NCI-H146 treated with DMSO at 0.1 percent for 48 hours (cell line): ENCODE results near the gene TGM3.

Experiments
- DNase-seq: peaks from one replicate; lab custom pipeline; 2025; ENCODE audit not compliant: unreplicated experiment; lab: John Stamatoyannopoulos, UW

The TGM3 gene

GRCh38 chr20:2305479-2305878 is 9.7 kb downstream of the TGM3 start:
- no peak for DNase-seq

DNA sequence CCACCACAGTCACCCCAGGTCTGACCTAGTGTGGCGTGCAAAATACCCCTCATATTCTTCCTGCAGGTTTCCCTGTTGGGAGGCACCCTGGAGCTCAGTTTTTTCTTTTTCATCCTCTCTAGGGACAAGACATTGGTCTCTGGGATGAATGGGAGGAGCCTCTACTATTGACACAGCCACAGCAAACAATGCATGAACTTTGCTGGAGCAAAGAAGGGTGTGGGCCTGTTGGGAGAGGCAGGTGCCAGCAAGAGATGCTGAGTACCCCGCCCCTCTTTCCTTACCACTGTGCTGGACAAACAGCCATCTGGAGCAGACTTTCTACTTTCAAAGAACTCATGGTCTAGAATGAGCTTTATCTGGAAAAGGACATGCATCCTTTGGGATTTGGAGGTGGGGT is 10.1 kb downstream of the TGM3 start:
- peak; percentile 99 for DNase-seq

GRCh38 chr20:2307136-2307535 is 11.3 kb downstream of the TGM3 start:
- no peak for DNase-seq

DNA sequence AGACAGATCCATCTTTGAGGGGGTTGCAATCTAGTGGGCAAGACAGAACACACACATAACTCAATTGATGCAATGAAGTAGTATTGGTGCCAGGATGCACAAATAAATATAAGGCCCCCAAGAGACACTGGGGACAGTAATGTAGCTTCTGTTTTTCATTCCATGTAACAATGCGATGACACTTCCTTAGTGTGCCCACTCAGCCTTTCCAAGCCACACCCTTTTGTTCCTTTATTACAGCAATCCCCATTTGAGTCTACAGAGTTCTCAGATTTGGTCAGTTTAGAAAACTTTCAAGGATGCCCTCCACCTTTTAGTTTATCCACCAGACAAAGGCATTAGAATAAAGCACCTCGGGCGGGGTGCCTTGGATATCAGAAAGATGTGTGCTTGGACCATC is 15.5 kb downstream of the TGM3 start:
- no peak for DNase-seq

DNA sequence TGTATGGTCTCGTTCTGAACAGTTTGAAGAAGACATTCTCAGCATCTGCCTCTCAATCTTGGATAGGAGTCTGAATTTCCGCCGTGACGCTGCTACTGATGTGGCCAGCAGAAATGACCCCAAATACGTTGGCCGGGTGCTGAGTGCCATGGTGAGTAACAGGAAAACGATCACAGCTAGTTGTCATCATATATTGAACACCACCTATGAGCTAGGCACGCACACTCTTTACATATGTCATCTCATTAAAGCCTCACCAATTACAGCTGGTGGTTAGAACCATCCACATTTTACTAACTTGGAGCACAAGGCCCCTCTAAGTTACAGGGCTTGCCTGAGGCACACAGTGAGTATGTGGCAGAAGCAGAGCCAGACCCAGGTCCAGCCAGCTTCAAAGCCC is 17.1 kb downstream of the TGM3 start:
- no peak for DNase-seq

DNA sequence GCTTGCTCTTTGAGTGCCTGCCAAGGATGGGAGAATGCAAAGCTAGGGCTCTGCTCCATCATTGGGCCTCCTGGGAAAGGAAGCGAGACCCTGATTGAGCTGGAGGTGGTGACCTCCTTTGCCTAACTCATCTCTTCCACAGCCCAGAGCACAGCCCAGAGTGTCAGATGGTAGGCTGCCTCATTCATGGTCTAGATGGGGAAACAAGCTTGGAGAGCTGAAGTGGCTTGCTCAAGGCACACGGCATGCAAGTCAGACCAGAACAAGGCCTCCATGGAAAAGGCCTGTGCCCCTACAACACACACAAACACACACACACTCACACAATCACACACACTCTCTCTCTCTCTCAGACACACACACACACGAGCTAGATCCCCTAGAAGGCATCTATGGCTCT is 17.5 kb downstream of the TGM3 start:
- DNase-seq = no peak

- DNase-seq = peak; percentile 88
These were observed 19.1 kb downstream of the TGM3 start for GRCh38 chr20:2314759-2315439.

- no peak for DNase-seq
These were observed 19.6 kb downstream of the TGM3 start for GRCh38 chr20:2315440-2315778.

DNA sequence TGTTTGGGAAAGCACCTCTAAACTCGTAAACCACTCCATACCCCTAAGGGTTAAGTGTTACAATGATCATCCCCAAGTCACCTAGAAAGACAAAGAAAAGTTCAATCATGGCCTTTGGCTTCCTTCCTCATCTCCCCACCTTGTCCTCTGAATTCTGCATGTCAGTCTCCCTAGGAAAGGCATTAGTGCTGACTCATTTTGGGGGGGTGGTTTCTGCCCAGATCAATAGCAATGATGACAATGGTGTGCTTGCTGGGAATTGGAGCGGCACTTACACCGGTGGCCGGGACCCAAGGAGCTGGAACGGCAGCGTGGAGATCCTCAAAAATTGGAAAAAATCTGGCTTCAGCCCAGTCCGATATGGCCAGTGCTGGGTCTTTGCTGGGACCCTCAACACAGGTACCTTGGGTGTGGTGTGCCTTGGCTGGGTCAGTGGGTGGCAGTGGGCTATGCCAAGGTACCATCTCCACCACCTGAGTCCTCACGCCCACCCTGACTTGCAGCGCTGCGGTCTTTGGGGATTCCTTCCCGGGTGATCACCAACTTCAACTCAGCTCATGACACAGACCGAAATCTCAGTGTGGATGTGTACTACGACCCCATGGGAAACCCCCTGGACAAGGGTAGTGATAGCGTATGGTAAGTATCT is 21.2 kb downstream of the TGM3 start:
- no peak for DNase-seq

- DNase-seq = no peak
These were observed 25.2 kb downstream of the TGM3 start for GRCh38 chr20:2320813-2321658.

DNA sequence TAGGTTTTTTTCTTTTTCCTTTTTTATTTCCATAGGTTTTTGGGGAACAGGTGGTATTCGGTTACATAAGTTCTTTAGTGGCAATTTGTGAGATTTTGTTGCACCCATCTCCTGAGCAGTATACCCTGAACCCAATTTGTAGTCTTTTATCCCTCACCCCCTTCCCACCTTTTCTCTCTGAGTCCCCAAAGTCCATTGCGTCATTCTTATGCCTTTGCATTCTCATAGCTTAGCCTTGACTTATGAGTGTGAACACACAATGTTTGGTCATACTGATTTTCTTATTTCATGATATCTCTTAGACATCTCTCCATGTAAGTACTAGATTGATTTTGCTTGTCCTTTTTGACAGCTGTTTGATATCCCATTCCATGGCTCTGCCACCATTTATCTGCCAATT is 27.2 kb downstream of the TGM3 start:
- no peak for DNase-seq

GRCh38 chr20:2326046-2326445 is 30.2 kb downstream of the TGM3 start:
- no peak for DNase-seq

GRCh38 chr20:2327620-2328555 is 32.1 kb downstream of the TGM3 start:
- DNase-seq = no peak

GRCh38 chr20:2329286-2329685 is 33.5 kb downstream of the TGM3 start:
- DNase-seq = no peak

GRCh38 chr20:2330090-2330695 is 34.4 kb downstream of the TGM3 start:
- peak; percentile 99 for DNase-seq

- no peak for DNase-seq
These were observed 35.3 kb downstream of the TGM3 start for GRCh38 chr20:2331106-2331505.

DNA sequence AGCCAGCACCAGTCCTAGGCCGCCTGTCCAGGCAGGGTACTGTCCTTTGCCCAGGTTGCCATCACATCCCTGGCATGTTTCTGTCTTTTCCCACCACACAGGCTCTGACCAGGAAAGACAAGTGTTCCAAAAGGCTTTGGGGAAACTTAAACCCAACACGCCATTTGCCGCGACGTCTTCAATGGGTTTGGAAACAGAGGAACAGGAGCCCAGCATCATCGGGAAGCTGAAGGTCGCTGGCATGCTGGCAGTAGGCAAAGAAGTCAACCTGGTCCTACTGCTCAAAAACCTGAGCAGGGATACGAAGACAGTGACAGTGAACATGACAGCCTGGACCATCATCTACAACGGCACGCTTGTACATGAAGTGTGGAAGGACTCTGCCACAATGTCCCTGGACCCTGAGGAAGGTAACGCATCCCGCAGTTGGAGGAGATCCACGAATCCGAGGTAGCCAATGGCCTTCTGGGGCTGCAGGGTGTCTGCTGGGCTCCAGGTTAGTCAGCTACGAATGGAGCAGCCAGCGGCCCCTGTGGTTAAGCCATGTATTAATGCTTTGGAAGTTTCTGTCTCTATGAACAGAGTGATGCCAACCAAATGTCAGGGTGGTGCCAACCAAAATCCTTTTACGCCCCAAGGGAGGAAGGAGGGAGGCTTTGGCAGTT is 36.2 kb downstream of the TGM3 start:
- DNase-seq = no peak

DNA sequence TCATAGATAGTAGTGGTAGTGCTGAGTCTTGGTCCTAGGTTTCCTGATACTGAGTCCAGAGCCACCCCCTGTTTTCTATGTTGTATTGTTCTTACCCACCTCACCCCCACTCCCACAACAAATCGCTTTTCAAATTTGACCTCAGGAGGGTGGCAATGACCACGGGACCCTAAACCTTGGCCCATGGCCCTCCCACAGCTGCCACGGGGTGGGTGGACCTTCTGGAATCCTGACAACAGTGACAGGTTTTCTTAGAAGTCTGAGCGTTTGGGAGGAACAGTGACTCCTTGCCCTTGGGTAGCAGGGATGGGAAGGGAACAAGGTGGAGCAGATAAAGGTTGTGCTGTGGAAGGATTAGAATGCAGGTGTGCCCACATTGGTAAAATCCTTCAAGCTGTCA is 36.9 kb downstream of the TGM3 start:
- no peak for DNase-seq

GRCh38 chr20:2333821-2334220 is 38.0 kb downstream of the TGM3 start:
- DNase-seq = no peak
